C4-2B (cell line): ENCODE results near the gene AFG3L2.

ENCODE experiments used
- CTCF ChIP-seq: fragments of 450-650 bp; conservative IDR thresholded peaks from 2 replicates; pipeline ENCODE4 v1.5.1; 2017; ENCODE audit warnings: mild to moderate bottlenecking
- ZFX ChIP-seq: fragments of 450-650 bp; IDR thresholded peaks from 2 replicates; pipeline ENCODE4 v1.6.1; 2017

DNA sequence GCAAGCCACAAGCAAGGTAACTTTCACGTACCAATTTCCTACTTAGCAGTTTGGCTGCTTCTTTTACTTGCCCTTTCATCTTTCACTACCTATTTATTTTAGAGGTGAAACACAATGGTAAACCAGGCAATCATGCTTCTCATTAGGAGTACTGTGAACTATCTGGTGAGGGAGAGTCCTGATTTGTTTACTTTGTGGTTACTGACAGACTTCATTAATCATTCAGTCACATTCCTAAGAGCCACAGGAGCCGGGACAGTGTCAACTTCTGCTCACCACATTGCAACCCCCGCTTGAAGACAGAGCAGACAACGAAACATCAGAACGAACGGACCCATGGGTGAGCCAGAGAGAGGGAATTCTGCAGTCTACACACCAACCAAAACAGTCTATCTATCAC lies 40.1 kb downstream of the AFG3L2 start:
- TF ChIP-seq CTCF (no peak), ZFX (no peak)
